H1 (cell line): Measurements from ENCODE around the gene CHST4. TPM values are rescaled to one million over a fixed set of nuclear protein-coding genes. Genes with fewer than 3 reads are reported as not detected.

Experiments used
- CTCF ChIA-PET: fragments of 300-600 bp; sonication (Branson Sonifier 250); formaldehyde crosslinking; loops from one replicate; lab custom pipeline; 2021; ENCODE audit not compliant: partially characterized antibody; lab: Charles Lee
- POLR2A ChIA-PET: fragments of 300-600 bp; sonication (Branson Sonifier 250); formaldehyde crosslinking; loops from one replicate; lab custom pipeline; 2021; ENCODE audit warnings: inconsistent platforms; ENCODE audit not compliant: partially characterized antibody; lab: Charles Lee
- DNase-seq, 2 experiments: peaks; one replicate each; pipeline versions ENCODE4 v3.0.0 to v3.0.0-alpha.2; 2010 to 2022; ENCODE audit warnings: low spot score in 2 of 2, low read depth in 1 of 2, mixed read lengths in 1 of 2
- FAIRE-seq: peaks from 2 replicates; lab custom pipeline; 2011; peaks lifted over from hg19 to GRCh38; lab: Jason Lieb, UNC
- H2AFZ ChIP-seq: 2 replicates; pipeline ENCODE4 v1.8.1; 2012; ENCODE audit warnings: low read length, inconsistent platforms
- H2AK5ac ChIP-seq: 2 replicates; pipeline ENCODE4 v1.6.1; 2013; ENCODE audit warnings: low read depth, low read length
- H2BK120ac ChIP-seq: replicated peaks from 2 replicates; pipeline ENCODE3; 2013; ENCODE audit warnings: low read depth, low read length, inconsistent platforms
- H2BK12ac ChIP-seq: 2 replicates; pipeline ENCODE4 v1.6.1; 2013; ENCODE audit warnings: low read depth, low read length
- H2BK15ac ChIP-seq: 2 replicates; pipeline ENCODE4 v1.6.1; 2013; ENCODE audit warnings: low read length
- H2BK20ac ChIP-seq: 2 replicates; pipeline ENCODE4 v1.6.1; 2013; ENCODE audit warnings: low read length
- H2BK5ac ChIP-seq: 2 replicates; pipeline ENCODE4 v1.6.1; 2013; ENCODE audit warnings: low read depth, low read length
- H3K14ac ChIP-seq: 2 replicates; pipeline ENCODE4 v1.6.1; 2013; ENCODE audit warnings: inconsistent platforms; ENCODE audit not compliant: insufficient read length
- H3K18ac ChIP-seq: 2 replicates; pipeline ENCODE4 v1.6.1; 2013; ENCODE audit warnings: low read length; ENCODE audit errors: extremely low read depth
- H3K23ac ChIP-seq: 2 replicates; pipeline ENCODE4 v1.6.1; 2013; ENCODE audit warnings: inconsistent platforms; ENCODE audit not compliant: insufficient read length
- H3K23me2 ChIP-seq: 2 replicates; pipeline ENCODE4 v1.6.1; 2013; ENCODE audit warnings: low read depth, low read length
- H3K27ac ChIP-seq: 2 replicates; pipeline ENCODE4 v1.6.1; 2011; ENCODE audit warnings: low read depth, low read length, inconsistent platforms
- H3K27me3 ChIP-seq, 4 experiments: replicated peaks in 1 of 4; 1 replicate in 1 of 4; 2 replicates in 3 of 4; pipeline versions ENCODE4 v1.6.1 to v1.8.1; 2011 to 2013; ENCODE audit warnings: low read length in 3 of 4, mild to moderate bottlenecking in 3 of 4, inconsistent platforms in 2 of 4, mixed read lengths in 2 of 4, moderate library complexity in 1 of 4; ENCODE audit not compliant: control insufficient read depth in 3 of 4, insufficient read depth in 3 of 4; ENCODE audit errors: extremely low read depth in 1 of 4
- H3K36me3 ChIP-seq, 4 experiments: 2 replicates each; pipeline versions ENCODE4 v1.6.1 to v1.8.1; 2011 to 2013; ENCODE audit warnings: mild to moderate bottlenecking in 4 of 4, low read length in 3 of 4, moderate library complexity in 2 of 4, control low read depth in 1 of 4, inconsistent platforms in 1 of 4; ENCODE audit not compliant: insufficient read depth in 4 of 4, control insufficient read depth in 2 of 4
- H3K4ac ChIP-seq: replicated peaks from 2 replicates; pipeline ENCODE3; 2013; ENCODE audit warnings: low read length, low read depth, mixed read lengths, inconsistent platforms; ENCODE audit not compliant: insufficient read length
- H3K4me1 ChIP-seq, 4 experiments: replicated peaks in 1 of 4; 1 replicate in 1 of 4; 2 replicates in 3 of 4; pipeline versions ENCODE4 v1.6.1 to v1.8.1; 2011 to 2013; ENCODE audit warnings: low read length in 3 of 4, inconsistent platforms in 2 of 4, mixed read lengths in 1 of 4; ENCODE audit not compliant: insufficient read depth in 4 of 4, control insufficient read depth in 3 of 4
- H3K4me2 ChIP-seq, 2 experiments: 2 replicates each; pipeline versions ENCODE4 v1.6.1 to v1.8.1; 2011 to 2013; ENCODE audit warnings: low read depth in 2 of 2, low read length in 2 of 2, control low read depth in 1 of 2, inconsistent platforms in 1 of 2, mild to moderate bottlenecking in 1 of 2; ENCODE audit not compliant: insufficient read depth in 1 of 2
- H3K4me3 ChIP-seq, 4 experiments: fragments of 200-600, 300-600 bp in 1 of 4; sonication (generic), shearing (Covaris generic), sonication (Bioruptor Twin) in 1 of 4; 2 replicates each; pipeline versions ENCODE4 v1.5.1 to v1.8.1; 2011 to 2016; ENCODE audit warnings: low read length in 4 of 4, low read depth in 3 of 4, control low read depth in 2 of 4, inconsistent platforms in 2 of 4, mild to moderate bottlenecking in 2 of 4, mixed read lengths in 1 of 4, moderate library complexity in 1 of 4; ENCODE audit not compliant: insufficient read depth in 2 of 4; ENCODE audit errors: extremely low read depth in 1 of 4
- H3K56ac ChIP-seq: replicated peaks from 2 replicates; pipeline ENCODE3; 2013; ENCODE audit warnings: low read depth, mild to moderate bottlenecking, mixed read lengths, low read length, inconsistent platforms; ENCODE audit not compliant: insufficient read length
- H3K79me1 ChIP-seq: 2 replicates; pipeline ENCODE4 v1.6.1; 2013; ENCODE audit warnings: low read depth, low read length, control low read depth
- H3K79me2 ChIP-seq, 2 experiments: 2 replicates each; pipeline versions ENCODE4 v1.6.1 to v1.8.1; 2012 to 2013; ENCODE audit warnings: low read length in 2 of 2, mild to moderate bottlenecking in 2 of 2, inconsistent platforms in 1 of 2; ENCODE audit not compliant: insufficient read depth in 2 of 2, control insufficient read depth in 1 of 2
- H3K9ac ChIP-seq, 4 experiments: replicated peaks in 1 of 4; 1 replicate in 1 of 4; 2 replicates in 3 of 4; pipeline versions ENCODE4 v1.6.1 to v1.8.1; 2011 to 2013; ENCODE audit warnings: low read depth in 3 of 4, low read length in 3 of 4, control low read depth in 2 of 4, mild to moderate bottlenecking in 2 of 4, moderate library complexity in 2 of 4, inconsistent platforms in 1 of 4; ENCODE audit errors: extremely low read depth in 1 of 4
- H3K9me3 ChIP-seq, 2 experiments: 2 replicates each; pipeline versions ENCODE4 v1.6.1 to v1.8.1; 2012 to 2013; ENCODE audit warnings: mild to moderate bottlenecking in 2 of 2, moderate library complexity in 2 of 2, control low read depth in 1 of 2, inconsistent platforms in 1 of 2, low read depth in 1 of 2, low read length in 1 of 2, mixed read lengths in 1 of 2; ENCODE audit not compliant: insufficient read depth in 2 of 2
- H4K20me1 ChIP-seq, 2 experiments: replicated peaks in 1 of 2; 2 replicates each; pipeline versions ENCODE3 to v1.8.1; 2011 to 2013; ENCODE audit warnings: inconsistent platforms in 2 of 2, low read length in 2 of 2, mild to moderate bottlenecking in 1 of 2; ENCODE audit not compliant: insufficient read depth in 2 of 2, control insufficient read depth in 1 of 2
- H4K5ac ChIP-seq: 2 replicates; pipeline ENCODE4 v1.6.1; 2013; ENCODE audit warnings: low read length, low read depth, mixed read lengths, inconsistent platforms; ENCODE audit not compliant: insufficient read length
- H4K8ac ChIP-seq: 2 replicates; pipeline ENCODE4 v1.8.0; 2013; ENCODE audit warnings: mild to moderate bottlenecking, moderate library complexity, low read length, inconsistent platforms; ENCODE audit not compliant: insufficient read depth; ENCODE audit errors: extremely low read depth
- H4K91ac ChIP-seq: replicated peaks from 2 replicates; pipeline ENCODE3; 2013; ENCODE audit warnings: low read length, mixed read lengths, inconsistent platforms; ENCODE audit not compliant: insufficient read length
- CREB1 ChIP-seq: IDR thresholded peaks from 2 replicates; pipeline ENCODE4 v1.6.1; 2012; ENCODE audit warnings: inconsistent platforms
- EP300 ChIP-seq, 2 experiments: IDR thresholded peaks; 1 replicate in 1 of 2; 2 replicates in 1 of 2; pipeline ENCODE4 v1.6.1; 2011 to 2012; ENCODE audit warnings: low read depth in 2 of 2, low read length in 2 of 2, mild to moderate bottlenecking in 2 of 2, borderline replicate concordance in 1 of 2, inconsistent platforms in 1 of 2, moderate library complexity in 1 of 2
- GTF2F1 ChIP-seq: IDR thresholded peaks from 2 replicates; pipeline ENCODE4 v1.6.1; 2012; ENCODE audit warnings: low read depth, low read length, improper control_type of control experiment, borderline replicate concordance
- MAFK ChIP-seq: IDR thresholded peaks from 2 replicates; pipeline ENCODE4 v1.6.1; 2012; ENCODE audit warnings: low read depth, mild to moderate bottlenecking, improper control_type of control experiment, low read length
- POU5F1 ChIP-seq: IDR thresholded peaks from 2 replicates; pipeline ENCODE4 v1.6.1; 2011; ENCODE audit warnings: low read depth, mild to moderate bottlenecking, low read length, moderate library complexity
- SP4 ChIP-seq: IDR thresholded peaks from 2 replicates; pipeline ENCODE4 v1.6.1; 2012; ENCODE audit warnings: low read length, inconsistent platforms
- SRF ChIP-seq: IDR thresholded peaks from 2 replicates; pipeline ENCODE4 v1.6.1; 2011; ENCODE audit warnings: mild to moderate bottlenecking, low read depth, low read length, moderate library complexity
- TBP ChIP-seq: IDR thresholded peaks from 2 replicates; pipeline ENCODE4 v1.6.1; 2011; ENCODE audit warnings: low read depth, low read length, improper control_type of control experiment
- ZNF274 ChIP-seq: IDR thresholded peaks from 2 replicates; pipeline ENCODE4 v1.7.0; 2012; ENCODE audit warnings: low read length, borderline replicate concordance; ENCODE audit errors: extremely low read depth
- WGBS, 2 experiments: shearing (Covaris generic) in 1 of 2; methylation state at CpG; one replicate each; pipeline versions ENCODE4 v1.1.6 to v1.1.7; 2013 to 2015; ENCODE audit warnings: low lambda C conversion rate in 2 of 2, mixed read lengths in 2 of 2, inconsistent platforms in 1 of 2, low coverage in 1 of 2, missing lambda C conversion rate in 1 of 2; ENCODE audit not compliant: insufficient replicate concordance in 2 of 2, insufficient coverage in 1 of 2, insufficient read length in 1 of 2; ENCODE audit errors: extremely low coverage in 1 of 2, missing lambda C conversion rate in 1 of 2; 5-methylcytosine and 5-hydroxymethylcytosine counted together
- polyA plus RNA-seq, 7 experiments: library from polyadenylated mRNA; depleted of rRNA in 3 of 7; stranded (reverse) in 5 of 7; unstranded in 2 of 7; fragments of >200 nt in 5 of 7; fragments of 200-250 nt in 2 of 7; gene quantifications; 1 replicate in 5 of 7; 2 replicates in 1 of 7; 4 replicates in 1 of 7; pipeline versions ENCODE4 v1.2.1 to v1.2.3, GENCODE V29; 2011 to 2013; ENCODE audit warnings: missing spikeins in 2 of 7, mixed read lengths in 2 of 7
- total RNA-seq: library from RNA; stranded (reverse); fragmentation: NEBNext Ultra II Directional; extraction: Animal tissue kit (Norgen Biotek cat#: 25700); gene quantifications from 2 replicates; pipeline ENCODE4 v1.2.1, GENCODE V29; 2021

Gene CHST4
- total and polyA plus RNA-seq, 2 of the 8 experiments (the other 6 are each of a cell fraction or from before 2014, with no cell fraction given), result 12.1 to 14.6 TPM

DNA sequence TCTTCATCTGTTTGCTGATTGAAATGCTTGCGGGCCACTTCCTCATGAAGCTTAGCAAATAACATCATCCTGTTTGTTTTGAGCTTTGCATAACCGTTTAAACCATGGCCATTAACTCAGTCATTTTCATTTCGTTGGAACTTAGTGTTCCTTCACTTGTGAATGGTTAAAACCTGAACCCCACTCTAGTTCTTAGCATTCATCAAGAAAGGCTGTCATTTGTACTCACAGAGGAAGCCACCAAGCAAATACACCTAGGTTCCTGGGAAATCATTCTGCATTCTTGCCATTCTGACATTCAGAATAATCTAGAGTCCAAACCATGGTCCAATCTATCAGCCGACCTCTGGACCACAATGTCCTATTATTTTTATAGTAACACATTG, 59.1 kb downstream of the CHST4 start:
- Histone ChIP-seq H2BK5ac (no peak overlapping the region), H3K9me3 (no peaks in the 10 kb centered on the region; a peak in 1 of 4 replicates), H3K79me1 (no peaks in the 10 kb centered on the region), H3K4me1 (no peaks in the 10 kb centered on the region), H4K5ac (no peak overlapping the region), H3K4ac (no peak overlapping the region), H3K27ac (no peak overlapping the region), H2BK12ac (no peak overlapping the region), H4K8ac (no peak overlapping the region), H3K23ac (no peak overlapping the region), H3K9ac (no peak overlapping the region), H3K36me3 (no peaks in the 10 kb centered on the region), H3K18ac (no peak overlapping the region), H2AFZ (no peak overlapping the region), H4K91ac (no peak overlapping the region), H4K20me1 (no peaks in the 10 kb centered on the region), H2BK20ac (no peak overlapping the region), H3K23me2 (no peaks in the 10 kb centered on the region), H3K4me3 (no peak overlapping the region), H3K14ac (no peak overlapping the region), H2BK120ac (no peak overlapping the region), H3K79me2 (no peaks in the 10 kb centered on the region), H2BK15ac (no peak overlapping the region), H2AK5ac (no peak overlapping the region), H3K4me2 (no peak overlapping the region), H3K27me3 (no peaks in the 10 kb centered on the region), H3K56ac (no peak overlapping the region)
- no peak for FAIRE-seq
- TF ChIP-seq ZNF274, result no peak
- TF ChIP-seq SP4, result no peak
- no peak for TF ChIP-seq CREB1
- TF ChIP-seq MAFK, result no peak
- no peak for TF ChIP-seq EP300 (IDR thresholded peaks at IDR 0.05; ENCODE audit: borderline replicate concordance in 1 of 2, low read depth in 2 of 2, low read length in 2 of 2)
- TF ChIP-seq GTF2F1, result no peak
- no peak for TF ChIP-seq POU5F1
- TF ChIP-seq TBP, result no peak
- no peak for TF ChIP-seq SRF
- CTCF ChIA-PET, result interaction anchor here (0.9 to 2.0 kb wide), 3 partner anchors 19 to 25 kb away, joined by 3 to 7 read pairs (median 3); no protein-coding TSS in a partner anchor
- 83% methylated on average over 4 of the region's 4 CpGs; no CpG with 5 or more reads in 1 of the 2 experiments for WGBS, 2 experiments
- POLR2A ChIA-PET, result interaction anchor here (0.7 to 1.2 kb wide), 2 partner anchors 12 to 20 kb away, joined by 3 read pairs; no protein-coding TSS in a partner anchor
- DNase-seq, result no peak
